Stimulated activated CD8-positive, alpha-beta memory T cell treated with anti-CD3 and anti-CD28 coated beads, Interleukin-4, amount 100 ng/mL, for 48 hours (primary cell): ENCODE results near the gene SUN1.
A peak's percentile ranks its signal among the peaks of the same experiment; 100 is the strongest.
"Not testable (repeated sequence)": the region's sequence is repeated elsewhere in the genome, so short reads cannot be mapped to it uniquely, and the experiment has no call there.

Source experiments
- DNase-seq: peaks from one replicate; pipeline ENCODE4 v3.0.0-alpha.2; 2020

The SUN1 gene

GRCh38 chr7:922334-923107 lies 90.2 kb downstream of the SUN1 start:
- DNase-seq, result peak; percentile 71

- DNase-seq, result peak; percentile 94
These were observed 91.1 kb downstream of the SUN1 start for GRCh38 chr7:923108-924041.

GRCh38 chr7:924042-924441 lies 91.8 kb downstream of the SUN1 start:
- DNase-seq, result not testable (repeated sequence)
